DND-41 (cell line): ENCODE measurements around the gene PPP2R2B.

ENCODE experiments used
- EZH2 ChIP-seq: IDR thresholded peaks from 3 replicates; pipeline ENCODE4 v1.6.1; 2012; ENCODE audit warnings: borderline replicate concordance, low read depth, mild to moderate bottlenecking, moderate library complexity, low read length, inconsistent platforms; ENCODE audit not compliant: severe bottlenecking
- TF ChIP-seq, protein P1 (sequence below): IDR thresholded peaks from 2 replicates; pipeline ENCODE4 v1.5.1; 2012; ENCODE audit warnings: borderline replicate concordance, low read length, moderate library complexity, mild to moderate bottlenecking; ENCODE audit not compliant: poor library complexity, severe bottlenecking; ENCODE audit errors: extremely low read depth

GRCh38 chr5:146683861-146684260 lies 194.7 kb downstream of the PPP2R2B start:
- TF ChIP-seq, protein P1, sequence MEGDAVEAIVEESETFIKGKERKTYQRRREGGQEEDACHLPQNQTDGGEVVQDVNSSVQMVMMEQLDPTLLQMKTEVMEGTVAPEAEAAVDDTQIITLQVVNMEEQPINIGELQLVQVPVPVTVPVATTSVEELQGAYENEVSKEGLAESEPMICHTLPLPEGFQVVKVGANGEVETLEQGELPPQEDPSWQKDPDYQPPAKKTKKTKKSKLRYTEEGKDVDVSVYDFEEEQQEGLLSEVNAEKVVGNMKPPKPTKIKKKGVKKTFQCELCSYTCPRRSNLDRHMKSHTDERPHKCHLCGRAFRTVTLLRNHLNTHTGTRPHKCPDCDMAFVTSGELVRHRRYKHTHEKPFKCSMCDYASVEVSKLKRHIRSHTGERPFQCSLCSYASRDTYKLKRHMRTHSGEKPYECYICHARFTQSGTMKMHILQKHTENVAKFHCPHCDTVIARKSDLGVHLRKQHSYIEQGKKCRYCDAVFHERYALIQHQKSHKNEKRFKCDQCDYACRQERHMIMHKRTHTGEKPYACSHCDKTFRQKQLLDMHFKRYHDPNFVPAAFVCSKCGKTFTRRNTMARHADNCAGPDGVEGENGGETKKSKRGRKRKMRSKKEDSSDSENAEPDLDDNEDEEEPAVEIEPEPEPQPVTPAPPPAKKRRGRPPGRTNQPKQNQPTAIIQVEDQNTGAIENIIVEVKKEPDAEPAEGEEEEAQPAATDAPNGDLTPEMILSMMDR, result no peak
- no peak for TF ChIP-seq EZH2
